Measurements from ENCODE around the gene CNOT8. TPM values are rescaled to one million over a fixed set of nuclear protein-coding genes. Genes with fewer than 3 reads are reported as not detected.

The CNOT8 gene
- total RNA-seq, 2 experiments from 2014 or later: 125 to 133 TPM

DNA sequence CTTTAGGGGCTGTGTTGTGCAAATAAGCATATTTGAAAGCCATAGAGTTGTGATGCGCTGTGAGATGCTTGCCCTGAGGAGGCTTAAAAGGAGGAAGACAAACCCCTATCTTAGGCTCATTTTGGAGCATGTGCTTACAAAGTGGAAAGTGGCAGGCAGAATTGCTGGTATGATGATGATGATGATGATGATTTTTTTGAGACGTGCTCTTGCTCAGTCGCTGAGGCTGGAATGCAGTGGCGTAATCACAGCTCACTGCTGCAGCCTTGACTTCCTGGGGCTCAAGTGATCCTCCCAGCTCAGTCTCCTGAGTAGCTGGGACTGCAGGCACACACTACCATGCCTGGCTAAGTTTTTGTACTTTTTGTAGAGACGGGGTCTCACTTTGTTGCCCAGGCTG lies 1.7 kb downstream of the CNOT8 start:
- Mint-ChIP-seq H3K27ac (peak overlapping the region; percentile 98), H3K4me1 (ENCODE audit: low read depth) (peaks cover 60% of the 10 kb centered on the region), H3K27me3 (no peaks in the 10 kb centered on the region), H3K9me3 (no peaks in the 10 kb centered on the region), H3K36me3 (ENCODE audit: low read depth) (peaks cover 62% of the 10 kb centered on the region), H3K4me3 (peak overlapping the region; percentile 92)
- Histone ChIP-seq H3K9me3 (ENCODE audit: control insufficient read depth in 1 of 2, insufficient read depth in 1 of 2, low read length in 2 of 2) (no peaks in the 10 kb centered on the region), H3K27ac (ENCODE audit: low read depth in 1 of 2, low read length in 2 of 2) (peak overlapping the region; percentile 96 to 98), H3K36me3 (ENCODE audit: insufficient read depth, low read length) (peaks cover 18% of the 10 kb centered on the region), H3K4me3 (ENCODE audit: low read length) (peak overlapping the region; percentile 73), H3K4me1 (ENCODE audit: insufficient read depth, low read length) (peaks cover 34% of the 10 kb centered on the region), H3K27me3 (ENCODE audit: control insufficient read depth in 1 of 2, insufficient read depth in 2 of 2, low read length in 2 of 2) (no peaks in the 10 kb centered on the region)
- ChIA-PET CTCF (interaction anchor here (1.0 to 1.2 kb wide), 2 partner anchors 9 to 210 kb away, joined by 3 to 5 read pairs; no protein-coding TSS in a partner anchor), POLR2A (no interaction called here)
- ATAC-seq (ENCODE audit: poor library complexity) (no peak), DNase-seq (peak in 4 of 14 experiments; percentile 5 to 37 (median 30))
- TF ChIP-seq, protein P1, sequence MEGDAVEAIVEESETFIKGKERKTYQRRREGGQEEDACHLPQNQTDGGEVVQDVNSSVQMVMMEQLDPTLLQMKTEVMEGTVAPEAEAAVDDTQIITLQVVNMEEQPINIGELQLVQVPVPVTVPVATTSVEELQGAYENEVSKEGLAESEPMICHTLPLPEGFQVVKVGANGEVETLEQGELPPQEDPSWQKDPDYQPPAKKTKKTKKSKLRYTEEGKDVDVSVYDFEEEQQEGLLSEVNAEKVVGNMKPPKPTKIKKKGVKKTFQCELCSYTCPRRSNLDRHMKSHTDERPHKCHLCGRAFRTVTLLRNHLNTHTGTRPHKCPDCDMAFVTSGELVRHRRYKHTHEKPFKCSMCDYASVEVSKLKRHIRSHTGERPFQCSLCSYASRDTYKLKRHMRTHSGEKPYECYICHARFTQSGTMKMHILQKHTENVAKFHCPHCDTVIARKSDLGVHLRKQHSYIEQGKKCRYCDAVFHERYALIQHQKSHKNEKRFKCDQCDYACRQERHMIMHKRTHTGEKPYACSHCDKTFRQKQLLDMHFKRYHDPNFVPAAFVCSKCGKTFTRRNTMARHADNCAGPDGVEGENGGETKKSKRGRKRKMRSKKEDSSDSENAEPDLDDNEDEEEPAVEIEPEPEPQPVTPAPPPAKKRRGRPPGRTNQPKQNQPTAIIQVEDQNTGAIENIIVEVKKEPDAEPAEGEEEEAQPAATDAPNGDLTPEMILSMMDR (IDR thresholded peaks at IDR 0.05): no peak
- intact Hi-C loops (cut with DNase I, micrococcal nuclease): loop anchor here in 1 of 2 experiments (5.0 kb wide), 2 partner anchors 178 to 823 kb away; partner anchors contain the start of genes FAM114A2 and MFAP3

DNA sequence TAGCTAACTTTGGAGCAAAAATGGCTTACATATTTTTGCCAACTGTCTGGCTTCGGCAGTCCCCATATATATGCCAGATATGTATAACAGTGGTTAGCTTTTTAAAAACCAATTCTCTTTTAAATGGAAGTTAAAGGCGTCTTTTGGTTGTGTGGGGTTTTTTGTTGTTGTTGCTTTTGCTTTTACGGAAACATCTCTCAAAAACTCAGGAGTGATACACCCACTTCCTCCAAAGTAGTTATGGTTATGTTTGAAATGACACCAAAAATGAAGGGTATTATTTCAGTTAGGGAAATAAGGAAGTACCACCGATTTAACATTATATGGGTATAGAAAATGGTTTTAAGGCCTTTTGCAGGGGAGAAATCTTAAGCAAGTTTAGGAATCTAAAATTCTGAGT lies 2.3 kb downstream of the CNOT8 start:
- Histone ChIP-seq H3K27me3 (ENCODE audit: control insufficient read depth in 1 of 2, insufficient read depth in 2 of 2, low read length in 2 of 2) (no peaks in the 10 kb centered on the region), H3K27ac (ENCODE audit: low read depth in 1 of 2, low read length in 2 of 2) (peak overlapping the region; percentile 96 to 98), H3K4me1 (ENCODE audit: insufficient read depth, low read length) (peaks cover 34% of the 10 kb centered on the region), H3K36me3 (ENCODE audit: insufficient read depth, low read length) (peaks cover 24% of the 10 kb centered on the region), H3K9me3 (ENCODE audit: control insufficient read depth in 1 of 2, insufficient read depth in 1 of 2, low read length in 2 of 2) (no peaks in the 10 kb centered on the region), H3K4me3 (ENCODE audit: low read length) (peak overlapping the region; percentile 73)
- intact Hi-C loops (cut with DNase I, micrococcal nuclease): loop anchor here in 1 of 2 experiments (5.0 kb wide), 2 partner anchors 178 to 823 kb away; partner anchors contain the start of genes FAM114A2 and MFAP3
- Mint-ChIP-seq H3K27ac (peak overlapping the region; percentile 98), H3K36me3 (ENCODE audit: low read depth) (peaks cover 68% of the 10 kb centered on the region), H3K9me3 (no peaks in the 10 kb centered on the region), H3K4me1 (ENCODE audit: low read depth) (peaks cover 67% of the 10 kb centered on the region), H3K27me3 (no peaks in the 10 kb centered on the region), H3K4me3 (peak overlapping the region; percentile 92)
- DNase-seq (peak in 2 of 14 experiments; percentile 19 to 30), ATAC-seq (ENCODE audit: poor library complexity) (no peak)
- ChIA-PET POLR2A (no interaction called here), CTCF (interaction anchor here (1.0 to 1.2 kb wide), 2 partner anchors 8 to 210 kb away, joined by 3 to 5 read pairs; no protein-coding TSS in a partner anchor)
- TF ChIP-seq, protein P1 (IDR thresholded peaks at IDR 0.05): no peak

DNA sequence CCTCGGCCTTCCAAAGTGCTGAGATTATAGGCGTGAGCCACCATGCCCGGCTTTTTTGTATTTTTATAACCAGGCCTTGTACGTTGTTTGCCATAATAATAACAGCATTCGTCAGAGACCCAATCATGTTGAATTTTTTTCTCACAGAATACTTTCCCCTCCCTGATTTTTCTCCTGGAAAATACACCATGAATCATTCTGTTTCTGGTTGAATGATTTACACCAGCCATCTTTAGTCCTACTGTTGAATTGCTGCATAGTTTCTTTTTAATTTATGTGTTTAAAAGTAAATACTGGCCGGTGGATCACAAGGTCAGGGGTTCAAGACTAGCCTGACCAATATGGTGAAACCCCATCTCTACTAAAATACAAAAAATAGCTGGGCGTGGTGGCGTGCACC lies 3.5 kb downstream of the CNOT8 start:
- intact Hi-C loops (cut with DNase I, micrococcal nuclease): loop anchor here in 1 of 2 experiments (5.0 kb wide), 2 partner anchors 180 to 825 kb away; partner anchors contain the start of genes FAM114A2 and MFAP3
- Histone ChIP-seq H3K27ac (ENCODE audit: low read depth in 1 of 2, low read length in 2 of 2) (no peak overlapping the region), H3K9me3 (ENCODE audit: control insufficient read depth in 1 of 2, insufficient read depth in 1 of 2, low read length in 2 of 2) (no peaks in the 10 kb centered on the region), H3K36me3 (ENCODE audit: insufficient read depth, low read length) (peaks cover 35% of the 10 kb centered on the region), H3K4me1 (ENCODE audit: insufficient read depth, low read length) (peaks cover 29% of the 10 kb centered on the region), H3K27me3 (ENCODE audit: control insufficient read depth in 1 of 2, insufficient read depth in 2 of 2, low read length in 2 of 2) (no peaks in the 10 kb centered on the region), H3K4me3 (ENCODE audit: low read length) (no peak overlapping the region)
- ChIA-PET CTCF (no interaction called here), POLR2A (no interaction called here)
- H3K4me3 Mint-ChIP-seq: peak overlapping the region; percentile 66
- peak overlapping the region; percentile 98 for H3K27ac Mint-ChIP-seq
- DNase-seq: no peak
- peaks cover 66% of the 10 kb centered on the region for H3K4me1 Mint-ChIP-seq (ENCODE audit: low read depth)
- no peaks in the 10 kb centered on the region for H3K27me3 Mint-ChIP-seq
- peaks cover 77% of the 10 kb centered on the region for H3K36me3 Mint-ChIP-seq (ENCODE audit: low read depth)
- ATAC-seq (ENCODE audit: poor library complexity): no peak
- no peaks in the 10 kb centered on the region for H3K9me3 Mint-ChIP-seq
- TF ChIP-seq, protein P1 (IDR thresholded peaks at IDR 0.05): no peak

Data from CD4-positive, alpha-beta T cell (primary cell).